ENCODE measurements around the gene STARD5. TPM values are rescaled to one million over a fixed set of nuclear protein-coding genes. Genes with fewer than 3 reads are reported as not detected.

STARD5 gene
- total RNA-seq, 1 donor from 2014 or later: 17.1 TPM

DNA sequence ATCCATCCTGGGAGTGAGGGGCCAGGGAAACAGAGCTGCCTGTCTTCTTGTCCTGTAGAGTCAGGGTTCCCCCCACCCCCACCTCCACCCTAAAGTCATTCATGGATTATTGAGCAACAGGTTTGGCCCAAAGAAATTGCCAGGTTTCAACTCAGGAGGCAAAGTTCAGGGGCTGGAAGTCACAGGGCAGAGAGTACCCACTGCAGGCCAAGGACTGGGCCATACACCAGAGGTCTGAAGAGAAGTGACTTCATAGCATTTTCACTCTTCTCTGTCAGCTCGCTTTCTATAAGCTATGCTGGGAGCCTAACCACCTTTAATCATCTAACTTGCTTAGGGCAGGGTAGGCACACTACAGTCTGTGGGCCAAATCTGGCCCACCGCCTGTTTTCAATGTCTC lies 50.1 kb downstream of the STARD5 start:
- ATAC-seq: no peak

DNA sequence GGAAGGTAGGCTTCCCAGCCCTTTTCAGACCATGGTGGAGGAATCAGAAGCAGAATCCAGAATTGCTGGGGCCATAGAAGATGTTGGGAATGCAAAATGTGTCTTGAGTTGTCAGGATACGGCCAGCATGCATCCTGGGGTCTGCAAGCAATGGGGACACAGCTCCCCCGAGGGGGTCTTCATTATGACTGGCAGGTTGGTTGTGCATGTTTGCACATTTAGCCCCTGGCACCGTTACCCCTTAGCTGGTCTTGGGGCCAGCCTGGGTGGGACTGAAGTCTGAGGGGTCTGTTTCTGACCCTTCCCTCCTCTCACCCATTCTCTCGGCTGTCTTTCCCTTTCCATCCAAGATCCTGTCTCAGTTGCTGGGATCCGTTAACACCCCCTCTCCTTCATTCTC lies 50.7 kb downstream of the STARD5 start:
- ATAC-seq: no peak

DNA sequence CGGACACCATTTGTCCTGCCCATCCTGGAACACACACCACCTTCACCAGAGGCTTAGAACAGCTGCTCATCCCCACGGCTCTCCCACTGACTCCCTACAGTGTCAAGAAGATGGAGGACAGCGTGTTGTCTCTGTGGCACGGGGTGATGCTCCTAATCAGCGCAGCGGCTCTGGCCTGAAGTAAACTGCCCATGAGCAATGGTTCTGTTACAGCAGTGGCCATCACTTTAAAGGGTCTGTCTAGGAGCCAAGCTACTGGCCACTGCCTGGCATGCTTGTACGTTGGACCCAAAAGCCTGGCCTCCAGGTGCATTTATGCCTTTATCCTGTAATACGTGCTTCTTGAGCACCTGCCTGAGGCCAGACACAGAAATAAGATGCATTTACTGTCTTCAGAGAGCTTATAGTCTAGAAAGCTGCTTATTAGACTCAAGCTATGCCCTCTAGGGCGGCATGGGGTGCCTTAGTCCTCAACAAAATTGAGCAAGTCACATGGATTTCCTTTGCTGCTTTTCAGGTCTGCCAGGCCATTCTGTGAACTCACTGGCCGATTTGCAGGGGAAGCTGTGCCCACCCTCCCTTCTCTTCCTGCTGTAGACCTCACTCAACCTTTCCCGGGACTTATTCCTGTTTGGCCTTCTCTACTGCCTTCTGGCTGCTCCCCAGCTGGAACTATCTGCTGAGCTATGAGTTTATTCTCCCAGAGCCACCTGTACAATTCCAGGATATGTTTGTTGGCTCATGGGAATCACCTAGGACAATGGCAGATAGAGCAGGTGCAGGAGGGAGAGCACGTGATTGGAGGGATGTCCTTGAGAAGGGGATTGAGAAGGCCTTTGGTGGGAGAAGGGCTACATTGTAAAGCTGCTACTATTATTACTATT lies 51.9 kb downstream of the STARD5 start:
- ATAC-seq: no peak

DNA sequence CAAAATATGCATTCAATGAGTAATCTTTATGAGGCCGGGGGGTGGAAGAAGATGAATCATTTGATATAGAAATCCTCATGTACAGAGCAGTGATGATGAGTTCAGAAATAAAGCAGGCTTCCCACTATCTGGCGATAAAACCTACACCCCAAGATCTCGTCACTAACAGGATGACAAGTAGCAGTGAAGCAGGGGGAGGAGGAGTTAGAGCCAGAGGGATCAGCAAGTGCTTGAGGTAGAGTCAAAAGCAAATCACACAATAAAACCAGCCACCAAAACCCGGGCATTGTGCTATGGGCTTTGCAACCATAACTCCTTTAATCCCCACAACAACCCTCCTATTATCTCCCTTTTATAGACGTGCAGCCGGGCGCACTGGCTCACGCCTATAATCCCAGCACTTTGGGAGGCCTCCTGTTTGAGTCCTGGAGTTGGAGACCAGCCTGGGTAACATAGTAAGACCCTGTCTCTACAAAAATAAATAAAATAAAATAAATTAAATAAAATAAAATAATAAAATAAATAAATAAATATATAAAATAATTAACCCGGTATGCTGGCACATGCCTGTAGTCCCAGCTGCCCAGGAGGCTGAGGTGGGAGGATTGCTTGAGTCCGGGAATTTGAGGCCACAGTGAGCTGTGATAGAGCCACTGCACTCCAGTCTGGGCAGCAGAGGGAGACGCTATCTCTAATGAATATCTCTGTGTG lies 53.0 kb downstream of the STARD5 start:
- ATAC-seq: no peak

DNA sequence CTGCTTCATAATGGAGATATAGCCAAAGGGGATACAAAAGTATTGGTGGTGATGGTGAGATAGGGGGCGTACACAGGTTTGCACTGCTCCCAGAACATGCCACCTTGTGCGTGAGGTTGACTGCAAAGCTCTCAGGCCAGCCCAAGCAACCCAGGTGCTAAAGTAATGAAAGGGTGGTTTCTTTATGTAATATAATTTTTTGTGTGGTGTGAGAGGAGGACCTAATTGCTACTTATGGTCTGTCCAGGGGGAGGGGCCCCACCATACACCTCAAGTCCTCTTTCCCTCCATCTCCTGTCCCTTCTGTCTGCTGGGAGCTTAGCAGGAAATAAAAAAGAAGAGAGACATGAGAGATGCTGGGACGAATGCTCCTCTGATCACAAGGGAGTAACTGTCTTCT lies 53.8 kb downstream of the STARD5 start:
- no peak for ATAC-seq

DNA sequence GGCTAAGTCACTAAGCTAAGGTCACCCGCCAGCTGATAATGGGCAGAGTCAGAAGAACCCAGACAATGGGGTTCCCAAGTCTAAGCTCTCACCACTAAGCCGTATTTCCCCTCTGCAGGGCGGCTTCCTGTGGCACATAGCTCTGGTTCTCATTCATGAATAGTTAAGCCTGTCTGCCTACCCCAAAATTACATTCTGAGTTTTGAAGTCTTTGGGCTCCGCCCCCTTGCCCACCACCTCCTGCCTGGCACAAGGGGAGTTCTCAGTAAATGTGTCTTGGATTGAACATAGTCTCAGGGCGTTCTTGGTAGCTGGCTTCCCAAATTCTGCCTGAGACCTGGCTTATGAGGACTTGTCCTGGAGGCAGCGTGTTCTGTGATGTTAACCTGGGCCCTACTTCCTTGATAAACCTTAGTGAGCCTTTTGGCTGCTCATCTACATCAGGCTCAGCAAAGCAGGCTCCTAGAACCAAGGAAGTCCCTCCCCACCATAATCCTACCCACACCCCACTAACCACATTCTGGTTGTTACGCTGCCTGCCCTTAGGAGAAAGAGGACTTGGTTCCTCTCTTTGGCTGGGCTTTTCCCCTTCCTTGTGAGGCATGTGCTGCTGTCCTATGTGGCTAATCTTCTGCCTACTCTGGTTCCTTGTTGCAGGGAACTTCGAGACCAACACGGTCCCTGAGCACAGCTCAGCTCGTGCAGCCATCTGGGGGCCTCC lies 54.9 kb downstream of the STARD5 start:
- no peak for ATAC-seq

DNA sequence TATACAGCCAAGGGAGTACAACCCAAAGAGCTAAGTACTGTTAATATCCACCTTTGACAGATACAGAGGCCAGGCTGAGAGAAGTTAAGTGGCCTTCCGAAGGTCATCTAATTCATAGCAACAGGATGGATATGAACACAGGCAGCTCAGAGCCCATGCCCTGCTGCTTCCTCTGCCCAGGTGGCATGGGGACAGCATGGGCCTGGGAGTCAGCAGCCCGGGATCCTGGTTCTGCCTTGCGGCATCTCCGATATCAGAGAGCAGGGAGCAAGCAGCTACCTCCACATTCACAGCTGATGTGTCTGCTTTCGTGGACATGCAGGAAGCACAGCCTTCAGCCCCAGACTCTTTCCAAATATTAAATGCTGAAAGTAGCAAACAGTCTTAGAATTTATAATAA lies 55.6 kb downstream of the STARD5 start:
- no peak for ATAC-seq

DNA sequence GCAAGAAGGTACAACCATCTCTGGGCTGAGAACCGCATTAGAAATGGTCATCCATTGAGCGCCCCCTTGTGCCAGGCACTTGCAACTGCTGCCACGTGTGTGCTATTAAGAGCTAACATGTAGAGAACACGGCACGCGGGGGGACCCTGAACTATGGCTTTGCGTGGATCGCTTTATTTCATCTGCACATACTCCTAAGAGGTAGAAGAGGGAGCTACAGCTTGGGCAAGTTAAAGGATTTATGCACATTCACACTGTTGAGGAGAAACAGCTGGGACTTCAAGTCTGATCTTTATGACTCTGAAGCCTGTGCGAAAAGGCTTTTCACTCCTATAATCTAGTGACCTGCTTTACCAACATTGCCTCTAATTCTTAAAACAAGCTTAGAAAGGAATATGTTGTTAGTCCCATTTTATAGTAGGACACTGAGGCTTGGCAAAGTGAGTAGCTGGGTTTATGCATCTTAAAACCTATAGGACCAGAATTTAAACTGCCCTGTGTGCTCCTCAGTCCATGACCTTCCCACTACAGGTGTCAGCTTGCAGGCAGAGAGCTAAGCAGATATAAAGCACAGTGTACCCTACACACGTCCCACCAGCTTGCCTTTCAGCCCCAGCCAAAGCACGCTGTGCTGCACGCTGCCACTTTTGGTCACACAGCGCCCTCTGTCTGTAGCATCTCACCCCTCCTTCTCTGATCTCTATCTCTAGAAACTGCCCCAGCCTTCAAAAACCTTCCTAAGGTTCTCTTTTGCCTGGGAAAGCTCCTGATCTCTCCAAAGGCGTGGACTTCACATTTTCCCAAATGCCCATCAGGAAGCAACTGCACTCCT lies 57.8 kb downstream of the STARD5 start:
- peak; percentile 92 for ATAC-seq

DNA sequence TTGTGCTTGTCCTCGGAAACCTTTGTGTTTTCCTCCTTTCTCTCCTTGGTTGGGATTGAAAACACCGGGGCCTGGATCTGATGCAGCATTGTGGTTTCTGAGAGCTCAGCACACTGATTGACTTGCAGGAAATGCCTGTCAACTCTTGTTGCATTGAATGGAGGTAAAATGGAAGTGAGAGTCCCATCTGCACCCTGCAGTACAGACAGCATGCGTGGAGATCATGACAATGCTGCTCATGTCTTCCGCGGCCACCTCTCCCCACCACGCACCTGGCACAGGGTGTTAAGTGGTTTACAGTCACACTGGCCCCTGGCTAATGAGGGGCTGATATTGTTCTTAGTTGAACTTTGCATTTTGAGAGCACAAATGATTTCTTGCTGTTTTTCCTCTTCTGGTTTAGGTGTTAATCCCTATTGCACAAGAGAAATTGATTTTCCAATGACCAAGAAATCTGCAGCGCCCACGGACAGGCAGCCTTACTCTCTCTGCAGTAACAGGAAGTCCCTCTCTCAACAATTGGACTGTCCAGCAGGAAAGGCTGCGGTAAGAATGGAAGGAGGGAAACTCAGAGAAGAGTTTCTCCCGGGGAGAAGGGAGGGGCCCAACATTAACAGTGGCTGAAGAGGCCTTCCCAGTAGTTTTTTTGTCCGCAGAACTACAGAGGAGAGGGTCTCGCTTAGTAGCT lies 58.5 kb downstream of the STARD5 start:
- no peak for ATAC-seq

DNA sequence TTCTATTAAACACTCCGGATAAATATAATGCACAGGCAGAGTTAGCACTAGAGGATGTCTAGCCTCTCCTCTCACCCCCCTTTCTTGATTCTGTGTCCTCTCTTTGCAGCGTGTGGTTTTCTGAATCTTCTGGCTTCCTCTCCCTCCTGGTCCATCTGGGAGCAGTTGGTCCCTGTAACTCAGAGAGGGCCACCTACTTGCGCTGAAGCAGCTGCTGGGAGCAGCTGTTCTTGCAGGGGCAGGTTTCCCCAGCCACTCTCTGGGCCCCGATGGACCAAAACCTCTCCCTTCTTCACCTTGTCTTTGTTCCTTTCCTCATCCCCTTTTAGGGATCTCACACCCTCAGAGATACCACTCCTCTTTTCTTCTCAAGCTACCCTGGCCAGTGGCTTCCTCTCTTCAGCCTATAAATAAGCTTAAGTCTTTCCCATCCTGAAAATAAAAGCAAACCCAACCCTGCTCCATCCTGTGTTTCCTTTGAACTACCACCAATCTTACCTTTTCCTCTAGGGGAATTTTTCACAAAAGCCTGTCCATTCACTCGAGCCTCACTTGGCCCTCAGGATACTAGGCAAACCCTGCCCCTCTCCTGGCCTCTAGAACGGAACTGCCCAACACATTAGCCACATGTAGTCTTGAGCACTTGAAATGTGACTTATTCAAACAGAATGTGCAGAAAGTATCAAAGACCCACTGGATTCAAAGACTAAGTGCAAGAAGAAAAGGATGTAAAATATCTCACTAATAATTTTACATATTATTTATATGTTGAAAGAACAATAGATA lies 59.7 kb downstream of the STARD5 start:
- no peak for ATAC-seq

DNA sequence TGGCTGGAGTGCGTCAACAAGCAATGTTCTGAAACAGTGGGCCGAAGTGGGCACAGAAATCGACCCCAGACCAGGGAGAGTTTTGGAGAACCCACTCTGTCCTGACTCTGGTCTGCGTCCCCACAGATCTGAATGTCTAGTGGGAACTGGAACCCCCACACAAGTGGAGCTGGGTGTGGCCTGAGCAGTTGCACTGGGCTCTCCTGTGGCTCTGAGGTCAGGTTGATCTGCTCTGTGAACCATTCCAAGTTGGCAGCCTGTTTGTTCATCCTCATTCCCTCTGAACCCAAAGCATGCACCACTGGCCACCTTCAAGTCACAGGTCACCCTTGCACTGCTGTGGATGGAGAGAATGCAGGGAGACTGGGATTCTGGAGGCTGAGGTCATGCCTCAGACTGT lies 60.5 kb downstream of the STARD5 start:
- no peak for ATAC-seq

DNA sequence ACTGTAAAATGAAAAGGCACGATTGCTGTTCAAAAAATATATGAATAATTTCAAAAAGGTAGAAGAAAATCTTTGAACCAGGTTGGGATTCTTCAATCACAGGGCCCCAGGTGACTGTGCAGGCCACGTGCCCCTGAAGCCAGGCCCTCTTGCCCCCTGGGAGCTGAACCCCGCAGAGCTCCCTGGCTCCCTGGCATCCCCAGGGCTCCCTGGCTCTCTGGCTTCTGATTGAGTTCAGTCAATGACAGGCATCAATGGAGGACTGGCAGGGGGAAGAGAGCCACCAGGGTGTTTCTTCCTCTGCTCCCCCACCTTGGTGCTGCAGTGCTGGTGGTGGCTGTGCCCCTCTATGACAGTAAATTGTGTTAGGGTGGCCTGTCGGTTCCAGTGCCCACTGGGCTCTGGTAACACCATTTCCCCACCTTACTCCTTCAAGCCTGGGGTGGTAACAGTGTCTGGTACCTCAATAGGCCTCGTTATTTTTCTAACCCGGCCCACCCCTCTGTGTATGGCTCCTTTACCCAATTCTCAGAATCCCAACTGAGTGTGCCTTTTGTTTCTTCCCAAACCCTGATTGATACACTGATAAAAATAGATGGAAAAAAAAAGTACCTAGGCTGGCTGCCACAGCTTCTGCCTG lies 62.6 kb downstream of the STARD5 start:
- no peak for ATAC-seq

DNA sequence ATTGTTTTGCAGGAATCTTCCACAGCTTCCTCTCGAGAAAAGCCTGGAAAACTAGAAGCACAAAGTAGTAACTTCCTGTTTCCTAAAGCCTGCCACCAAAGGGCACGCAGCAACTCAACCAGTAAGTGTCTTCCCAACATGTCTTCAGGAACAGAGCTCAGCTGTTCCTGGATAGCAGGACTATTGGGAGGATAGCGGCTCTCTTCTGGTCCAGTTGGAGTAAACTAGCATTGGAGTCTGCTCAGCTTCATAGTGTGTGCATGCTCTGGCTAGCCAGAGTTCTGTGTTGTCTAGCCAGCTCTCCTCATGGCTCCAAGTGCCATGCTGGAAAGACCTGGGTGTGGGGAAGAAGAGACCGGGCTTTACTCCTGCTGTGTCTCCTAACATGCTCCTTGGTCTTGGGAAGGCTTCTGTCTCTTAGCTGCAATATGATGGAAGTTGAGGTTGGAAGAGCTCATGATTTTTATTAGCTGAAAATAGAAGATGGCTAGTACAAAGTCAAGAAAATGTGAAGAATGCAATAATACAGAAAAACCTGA lies 64.1 kb downstream of the STARD5 start:
- ATAC-seq: no peak

Other genes with a start within 250 kb of the STARD5 start
- gene CFAP161, start 189.9 kb downstream of the STARD5 start, total RNA-seq: 0.36 TPM
- 2.7 TPM for gene IL16, start 127.3 kb downstream of the STARD5 start, total RNA-seq
- gene TMC3, start 50.1 kb upstream of the STARD5 start, total RNA-seq: not detected

Measured in esophagus mucosa (tissue), 1 donor.